K562 (cell line): ENCODE results near the gene GMDS. TPM values are rescaled to one million over a fixed set of nuclear protein-coding genes. Genes with fewer than 3 reads are reported as not detected.

ENCODE experiments used
- CHD7 ChIP-seq: fragments of 200-600 bp; sonication (generic); IDR thresholded peaks from one replicate; pipeline ENCODE4 v1.6.1; 2012; ENCODE audit warnings: mild to moderate bottlenecking, low read depth, low read length, inconsistent platforms
- FOXK2 ChIP-seq, 2 experiments: fragments of 450-650 bp; IDR thresholded peaks in 1 of 2; conservative IDR thresholded peaks in 1 of 2; 2 replicates each; pipeline ENCODE4 v1.6.1; 2016; ENCODE audit warnings: low read depth in 2 of 2, mild to moderate bottlenecking in 1 of 2
- MAFG ChIP-seq: fragments of 450-650 bp; conservative IDR thresholded peaks from 2 replicates; pipeline ENCODE4 v1.6.1; 2016; ENCODE audit warnings: missing genetic modification characterization, missing compliant biosample characterization
- polyA plus RNA-seq, 8 experiments: library from polyadenylated mRNA; depleted of rRNA in 4 of 8; stranded (reverse) in 5 of 8; unstranded in 3 of 8; fragments of >200 nt; fragmentation: Nextera tagmentation in 2 of 8; fragmentation: Illumina TruSeq in 1 of 8; extraction: Ambion mirVana in 2 of 8; extraction: Trizol in 1 of 8; gene quantifications; 2 replicates each; pipeline versions ENCODE4 v1.2.1 to v1.2.3, GENCODE V29; 2011 to 2014; ENCODE audit warnings: inconsistent platforms in 1 of 8, missing spikeins in 1 of 8
- total RNA-seq, 7 experiments: library from RNA; depleted of rRNA in 6 of 7; stranded (reverse); fragments of >200 nt in 6 of 7; fragmentation: Illumina TruSeq in 2 of 7; extraction: Trizol in 2 of 7; gene quantifications; 2 replicates each; pipeline versions ENCODE4 v1.2.1 to v1.2.3, GENCODE V29; 2011 to 2021; ENCODE audit warnings: low replicate concordance in 1 of 7

The GMDS gene
- total and polyA plus RNA-seq, 9 of the 15 experiments (the other 6 are each of a cell fraction or from before 2014, with no cell fraction given): 0.48 to 31.8 (median 13.4) TPM

DNA sequence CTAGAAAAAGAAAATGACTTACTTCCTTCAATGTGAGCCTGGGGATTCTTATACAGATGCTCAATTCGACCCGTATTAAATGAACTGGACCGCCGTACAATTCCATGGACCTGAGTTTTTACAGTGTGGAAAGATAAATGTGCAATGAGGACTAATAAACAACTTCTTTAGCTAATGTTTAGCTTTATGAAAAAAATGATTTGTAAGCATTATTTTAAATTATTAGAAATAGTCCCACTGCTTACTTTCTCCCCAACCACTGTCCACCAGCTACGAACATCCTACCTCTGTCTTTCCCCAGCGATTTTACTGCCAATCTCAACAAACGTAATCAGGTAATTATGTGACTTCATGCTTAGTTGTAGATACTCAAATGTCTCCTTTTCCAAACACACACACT lies 128.0 kb downstream of the GMDS start (continued):
- TF ChIP-seq CHD7 (no peak), FOXK2 (conservative IDR thresholded peaks at IDR 0.05 in 1 of 2, IDR thresholded peaks at IDR 0.05 in 1 of 2; ENCODE audit: low read depth in 2 of 2) (no peak), MAFG (tag) (peak; percentile 66; the same call in 1 of the 2 replicates)
